Erythroblast (primary cell): Measurements from ENCODE around the gene DIP2C.
"Not testable (repeated sequence)": the region's sequence is repeated elsewhere in the genome, so short reads cannot be mapped to it uniquely, and the experiment has no call there.

Source experiments
- DNase-seq, 2 experiments: peaks; one replicate each; lab custom pipeline; 2025; lab: John Stamatoyannopoulos, UW
- GATA1 ChIP-seq: IDR thresholded peaks from 2 replicates; pipeline ENCODE4 v1.6.1; 2011; ENCODE audit warnings: low read depth, mild to moderate bottlenecking, control low read depth, low read length, moderate library complexity
- POLR2A ChIP-seq: IDR thresholded peaks from 2 replicates; pipeline ENCODE4 v1.6.1; 2011; ENCODE audit warnings: mild to moderate bottlenecking, low read length

Gene DIP2C

GRCh38 chr10:349081-349480, 340.4 kb downstream of the DIP2C start:
- TF ChIP-seq POLR2A: no peak
- TF ChIP-seq GATA1: no peak
- no peak for DNase-seq

- no peak for DNase-seq
- TF ChIP-seq GATA1: no peak
- TF ChIP-seq POLR2A: no peak
Observed at GRCh38 chr10:348456-348855, 341.0 kb downstream of the DIP2C start.

GRCh38 chr10:347774-348173, 341.7 kb downstream of the DIP2C start:
- DNase-seq: not testable (repeated sequence)

GRCh38 chr10:347190-347589, 342.3 kb downstream of the DIP2C start:
- not testable (repeated sequence) for DNase-seq

GRCh38 chr10:344582-345200, 344.8 kb downstream of the DIP2C start:
- no peak for DNase-seq

GRCh38 chr10:343231-344220, 345.9 kb downstream of the DIP2C start:
- no peak for DNase-seq
- no peak for TF ChIP-seq GATA1

More at GRCh38 chr10:344582-345200, 344.8 kb downstream of the DIP2C start:
- TF ChIP-seq GATA1 (no peak), POLR2A (no peak)

- no peak for TF ChIP-seq GATA1
- no peak for TF ChIP-seq POLR2A
Observed at GRCh38 chr10:341081-341740, 348.3 kb downstream of the DIP2C start.

GRCh38 chr10:340646-341045, 348.8 kb downstream of the DIP2C start:
- TF ChIP-seq GATA1 (no peak), POLR2A (no peak)
- no peak for DNase-seq

More at GRCh38 chr10:341081-341740, 348.3 kb downstream of the DIP2C start:
- DNase-seq: no peak

GRCh38 chr10:339038-339391, 350.5 kb downstream of the DIP2C start:
- no peak for DNase-seq
- no peak for TF ChIP-seq GATA1
- TF ChIP-seq POLR2A: no peak

- no peak for DNase-seq
- TF ChIP-seq GATA1: no peak
Observed at GRCh38 chr10:338171-339037, 351.1 kb downstream of the DIP2C start.

- DNase-seq: no peak
- TF ChIP-seq GATA1: no peak
- TF ChIP-seq POLR2A: no peak
Observed at GRCh38 chr10:336247-336646, 353.2 kb downstream of the DIP2C start.

GRCh38 chr10:335151-335800, 354.2 kb downstream of the DIP2C start:
- TF ChIP-seq GATA1: no peak
- no peak for TF ChIP-seq POLR2A
- DNase-seq: no peak

- TF ChIP-seq POLR2A: no peak
- TF ChIP-seq GATA1: no peak
- no peak for DNase-seq
Observed at GRCh38 chr10:331186-331585, 358.3 kb downstream of the DIP2C start.
